SK-N-SH treated with all-trans-retinoic acid at 6 μM for 48 hours (cell line): Measurements from ENCODE around the gene SLC15A1.

ENCODE experiments used
- ATAC-seq: fragments of 200-7000 bp; cut with Tn5 transposase; 3 replicates; pipeline ENCODE4 v1.9.1; 2020; ENCODE audit warnings: mild to moderate bottlenecking, moderate library complexity
- ARNTL ChIP-seq: fragments of 450-650 bp; formaldehyde crosslinking; IDR thresholded peaks from 2 replicates; pipeline ENCODE4 v1.5.0; 2020; ENCODE audit warnings: low read depth, mild to moderate bottlenecking, moderate library complexity, borderline replicate concordance
- BACH2 ChIP-seq: fragments of 250-450 bp; sonication (Bioruptor Pico); IDR thresholded peaks from 2 replicates; pipeline ENCODE4 v1.9.0; 2021; ENCODE audit warnings: mild to moderate bottlenecking, borderline replicate concordance
- CSDC2 ChIP-seq: fragments of 250-450 bp; sonication (Bioruptor Pico); IDR thresholded peaks from 2 replicates; pipeline ENCODE4 v1.5.0; 2020; ENCODE audit warnings: mild to moderate bottlenecking, moderate library complexity
- ESRRG ChIP-seq: fragments of 250-450 bp; sonication (Bioruptor Pico); IDR thresholded peaks from 2 replicates; pipeline ENCODE4 v1.6.1; 2021; ENCODE audit warnings: mild to moderate bottlenecking
- GLIS3 ChIP-seq: fragments of 250-450 bp; sonication (Bioruptor Pico); IDR thresholded peaks from 2 replicates; pipeline ENCODE4 v1.5.0; 2020; ENCODE audit warnings: mild to moderate bottlenecking, moderate library complexity
- ISL1 ChIP-seq: fragments of 250-450 bp; sonication (Bioruptor Pico); IDR thresholded peaks from 2 replicates; pipeline ENCODE4 v2.1.2; 2022; ENCODE audit warnings: mild to moderate bottlenecking, moderate library complexity
- OSR1 ChIP-seq: fragments of 250-450 bp; sonication (Bioruptor Pico); IDR thresholded peaks from 2 replicates; pipeline ENCODE4 v1.8.0; 2022; ENCODE audit warnings: moderate library complexity, mild to moderate bottlenecking, inconsistent platforms
- PPARA ChIP-seq: fragments of 250-450 bp; sonication (Bioruptor Pico); IDR thresholded peaks from 2 replicates; pipeline ENCODE4 v1.5.0; 2020; ENCODE audit warnings: mild to moderate bottlenecking, borderline replicate concordance
- RARB ChIP-seq: fragments of 250-450 bp; sonication (Bioruptor Pico); IDR thresholded peaks from 2 replicates; pipeline ENCODE4 v1.8.0; 2021; ENCODE audit warnings: mild to moderate bottlenecking, moderate library complexity
- SNAI2 ChIP-seq: fragments of 250-450 bp; sonication (Bioruptor Pico); IDR thresholded peaks from 2 replicates; pipeline ENCODE4 v1.5.0; 2020; ENCODE audit warnings: mild to moderate bottlenecking, moderate library complexity
- TCF4 ChIP-seq: fragments of 250-450 bp; sonication (Bioruptor Pico); IDR thresholded peaks from 2 replicates; pipeline ENCODE4 v1.8.0; 2021; ENCODE audit warnings: mild to moderate bottlenecking, moderate library complexity, borderline replicate concordance
- TOX ChIP-seq: fragments of 250-450 bp; sonication (Bioruptor Pico); IDR thresholded peaks from 2 replicates; pipeline ENCODE4 v1.8.0; 2021; ENCODE audit warnings: mild to moderate bottlenecking, moderate library complexity, borderline replicate concordance
- ZC3H10 ChIP-seq: fragments of 250-450 bp; sonication (Bioruptor Pico); IDR thresholded peaks from 2 replicates; pipeline ENCODE4 v1.5.1; 2021; ENCODE audit warnings: mild to moderate bottlenecking, moderate library complexity
- ZFP3 ChIP-seq: fragments of 250-450 bp; sonication (Bioruptor Pico); IDR thresholded peaks from 2 replicates; pipeline ENCODE4 v1.5.0; 2020; ENCODE audit warnings: mild to moderate bottlenecking, moderate library complexity
- ZFP30 ChIP-seq: fragments of 450-650 bp; formaldehyde crosslinking; IDR thresholded peaks from 2 replicates; pipeline ENCODE4 v1.5.0; 2022; ENCODE audit warnings: mild to moderate bottlenecking, moderate library complexity
- ZNF565 ChIP-seq: fragments of 450-650 bp; formaldehyde crosslinking; conservative IDR thresholded peaks from 2 replicates; pipeline ENCODE4 v1.5.0; 2020; ENCODE audit warnings: low read depth, mild to moderate bottlenecking, moderate library complexity
- ZNF70 ChIP-seq: fragments of 450-650 bp; formaldehyde crosslinking; IDR thresholded peaks from 2 replicates; pipeline ENCODE4 v1.5.0; 2020; ENCODE audit warnings: mild to moderate bottlenecking, moderate library complexity
- ZNF8 ChIP-seq: fragments of 450-650 bp; formaldehyde crosslinking; IDR thresholded peaks from 2 replicates; pipeline ENCODE4 v1.5.0; 2020; ENCODE audit warnings: mild to moderate bottlenecking, moderate library complexity
- TF ChIP-seq, protein P1 (sequence below): fragments of 250-450 bp; sonication (Bioruptor Pico); IDR thresholded peaks from 2 replicates; pipeline ENCODE4 v1.5.1; 2021; ENCODE audit warnings: mild to moderate bottlenecking, moderate library complexity
- TF ChIP-seq, protein P2 (sequence below): fragments of 250-450 bp; sonication (Bioruptor Pico); IDR thresholded peaks from 2 replicates; pipeline ENCODE4 v1.8.0; 2020; ENCODE audit warnings: mild to moderate bottlenecking, moderate library complexity, borderline replicate concordance
- TF ChIP-seq, protein P3 (sequence below): fragments of 250-450 bp; sonication (Bioruptor Pico); IDR thresholded peaks from 2 replicates; pipeline ENCODE4 v1.5.0; 2020; ENCODE audit warnings: mild to moderate bottlenecking, moderate library complexity
- TF ChIP-seq, protein P4 (sequence below): fragments of 250-450 bp; sonication (Bioruptor Pico); IDR thresholded peaks from 2 replicates; pipeline ENCODE4 v1.5.1; 2020; ENCODE audit warnings: low read depth, mild to moderate bottlenecking, moderate library complexity

SLC15A1 gene

DNA sequence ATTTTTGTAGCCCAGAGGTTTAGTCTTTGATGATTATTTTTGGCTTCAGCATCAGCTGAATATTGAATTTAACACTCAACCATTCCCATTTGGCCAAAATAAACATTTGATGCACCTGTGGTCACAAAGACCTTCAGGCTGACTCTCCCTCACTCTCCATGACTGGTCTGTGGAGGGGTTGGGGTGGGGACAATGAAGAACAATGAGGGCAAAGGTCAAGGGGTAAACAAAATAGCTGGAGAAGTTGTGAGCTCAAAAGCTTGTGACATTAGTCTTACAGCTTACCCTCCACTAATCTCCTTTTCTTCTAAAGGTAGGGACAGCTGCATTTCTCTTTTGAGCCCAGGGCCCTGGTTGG lies 86.9 kb downstream of the SLC15A1 start:
- ATAC-seq: no peak
- no peak for TF ChIP-seq ARNTL
- TF ChIP-seq PPARA (CRISPR knock-in tag): no peak
- no peak for TF ChIP-seq RARB
- no peak for TF ChIP-seq ZNF8
- TF ChIP-seq, protein P1, sequence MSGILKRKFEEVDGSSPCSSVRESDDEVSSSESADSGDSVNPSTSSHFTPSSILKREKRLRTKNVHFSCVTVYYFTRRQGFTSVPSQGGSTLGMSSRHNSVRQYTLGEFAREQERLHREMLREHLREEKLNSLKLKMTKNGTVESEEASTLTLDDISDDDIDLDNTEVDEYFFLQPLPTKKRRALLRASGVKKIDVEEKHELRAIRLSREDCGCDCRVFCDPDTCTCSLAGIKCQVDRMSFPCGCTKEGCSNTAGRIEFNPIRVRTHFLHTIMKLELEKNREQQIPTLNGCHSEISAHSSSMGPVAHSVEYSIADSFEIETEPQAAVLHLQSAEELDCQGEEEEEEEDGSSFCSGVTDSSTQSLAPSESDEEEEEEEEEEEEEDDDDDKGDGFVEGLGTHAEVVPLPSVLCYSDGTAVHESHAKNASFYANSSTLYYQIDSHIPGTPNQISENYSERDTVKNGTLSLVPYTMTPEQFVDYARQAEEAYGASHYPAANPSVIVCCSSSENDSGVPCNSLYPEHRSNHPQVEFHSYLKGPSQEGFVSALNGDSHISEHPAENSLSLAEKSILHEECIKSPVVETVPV (CRISPR knock-in tag): no peak
- TF ChIP-seq ZNF565 (CRISPR knock-in tag): no peak
- TF ChIP-seq ESRRG (CRISPR knock-in tag): no peak
- TF ChIP-seq TOX (CRISPR knock-in tag): no peak
- TF ChIP-seq CSDC2: no peak
- TF ChIP-seq ZC3H10 (CRISPR knock-in tag): no peak
- no peak for TF ChIP-seq ZNF70
- TF ChIP-seq TCF4 (CRISPR knock-in tag): no peak
- TF ChIP-seq OSR1 (CRISPR knock-in tag): no peak
- no peak for TF ChIP-seq SNAI2 (CRISPR knock-in tag)
- TF ChIP-seq BACH2 (CRISPR knock-in tag): no peak
- no peak for TF ChIP-seq GLIS3 (CRISPR knock-in tag)
- TF ChIP-seq, protein P2, sequence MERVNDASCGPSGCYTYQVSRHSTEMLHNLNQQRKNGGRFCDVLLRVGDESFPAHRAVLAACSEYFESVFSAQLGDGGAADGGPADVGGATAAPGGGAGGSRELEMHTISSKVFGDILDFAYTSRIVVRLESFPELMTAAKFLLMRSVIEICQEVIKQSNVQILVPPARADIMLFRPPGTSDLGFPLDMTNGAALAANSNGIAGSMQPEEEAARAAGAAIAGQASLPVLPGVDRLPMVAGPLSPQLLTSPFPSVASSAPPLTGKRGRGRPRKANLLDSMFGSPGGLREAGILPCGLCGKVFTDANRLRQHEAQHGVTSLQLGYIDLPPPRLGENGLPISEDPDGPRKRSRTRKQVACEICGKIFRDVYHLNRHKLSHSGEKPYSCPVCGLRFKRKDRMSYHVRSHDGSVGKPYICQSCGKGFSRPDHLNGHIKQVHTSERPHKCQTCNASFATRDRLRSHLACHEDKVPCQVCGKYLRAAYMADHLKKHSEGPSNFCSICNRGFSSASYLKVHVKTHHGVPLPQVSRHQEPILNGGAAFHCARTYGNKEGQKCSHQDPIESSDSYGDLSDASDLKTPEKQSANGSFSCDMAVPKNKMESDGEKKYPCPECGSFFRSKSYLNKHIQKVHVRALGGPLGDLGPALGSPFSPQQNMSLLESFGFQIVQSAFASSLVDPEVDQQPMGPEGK (CRISPR knock-in tag): no peak
- TF ChIP-seq ZFP3: no peak

DNA sequence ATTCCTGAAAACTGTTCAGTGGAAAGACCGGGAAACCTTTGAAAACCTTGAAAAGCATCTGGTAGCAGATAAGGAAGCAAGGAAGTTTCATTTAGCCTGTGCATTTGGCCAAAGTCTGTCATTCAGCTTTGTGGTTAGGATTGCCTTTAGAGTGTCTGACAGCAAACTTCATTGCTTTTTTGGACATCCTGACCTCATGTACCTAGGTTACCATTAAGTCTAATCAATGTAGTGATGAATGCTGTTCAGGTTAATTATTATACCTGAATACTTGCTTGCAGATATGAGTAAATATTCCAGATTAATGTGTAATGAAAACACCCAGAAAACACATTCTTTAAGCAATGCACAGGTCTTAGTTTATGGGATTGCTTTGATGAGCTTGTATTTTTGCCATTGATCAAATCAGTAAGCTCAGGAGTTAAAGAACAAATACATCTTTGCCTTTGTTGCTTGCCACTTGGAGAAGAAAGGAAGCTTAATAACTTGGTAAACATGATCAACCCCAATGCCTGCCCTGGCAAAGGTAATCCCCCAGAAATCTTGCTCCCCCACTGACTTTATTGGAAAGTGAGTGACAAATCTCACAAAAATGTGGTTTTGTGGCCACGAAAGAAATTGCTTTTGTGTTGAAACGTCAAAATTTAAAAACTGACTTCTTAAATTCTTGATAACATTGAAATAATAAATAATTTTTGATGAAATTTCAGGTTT lies 87.4 kb downstream of the SLC15A1 start:
- TF ChIP-seq ZFP30 (no peak), GLIS3 (CRISPR knock-in tag) (no peak), ZFP3 (no peak), ZNF8 (no peak), TOX (CRISPR knock-in tag) (no peak), RARB (no peak), ESRRG (CRISPR knock-in tag) (no peak), ZNF565 (CRISPR knock-in tag) (no peak), OSR1 (CRISPR knock-in tag) (no peak), CSDC2 (no peak), ZNF70 (no peak), TCF4 (CRISPR knock-in tag) (no peak), SNAI2 (CRISPR knock-in tag) (no peak), ISL1 (CRISPR knock-in tag) (no peak), BACH2 (CRISPR knock-in tag) (no peak)
- TF ChIP-seq, protein P3, sequence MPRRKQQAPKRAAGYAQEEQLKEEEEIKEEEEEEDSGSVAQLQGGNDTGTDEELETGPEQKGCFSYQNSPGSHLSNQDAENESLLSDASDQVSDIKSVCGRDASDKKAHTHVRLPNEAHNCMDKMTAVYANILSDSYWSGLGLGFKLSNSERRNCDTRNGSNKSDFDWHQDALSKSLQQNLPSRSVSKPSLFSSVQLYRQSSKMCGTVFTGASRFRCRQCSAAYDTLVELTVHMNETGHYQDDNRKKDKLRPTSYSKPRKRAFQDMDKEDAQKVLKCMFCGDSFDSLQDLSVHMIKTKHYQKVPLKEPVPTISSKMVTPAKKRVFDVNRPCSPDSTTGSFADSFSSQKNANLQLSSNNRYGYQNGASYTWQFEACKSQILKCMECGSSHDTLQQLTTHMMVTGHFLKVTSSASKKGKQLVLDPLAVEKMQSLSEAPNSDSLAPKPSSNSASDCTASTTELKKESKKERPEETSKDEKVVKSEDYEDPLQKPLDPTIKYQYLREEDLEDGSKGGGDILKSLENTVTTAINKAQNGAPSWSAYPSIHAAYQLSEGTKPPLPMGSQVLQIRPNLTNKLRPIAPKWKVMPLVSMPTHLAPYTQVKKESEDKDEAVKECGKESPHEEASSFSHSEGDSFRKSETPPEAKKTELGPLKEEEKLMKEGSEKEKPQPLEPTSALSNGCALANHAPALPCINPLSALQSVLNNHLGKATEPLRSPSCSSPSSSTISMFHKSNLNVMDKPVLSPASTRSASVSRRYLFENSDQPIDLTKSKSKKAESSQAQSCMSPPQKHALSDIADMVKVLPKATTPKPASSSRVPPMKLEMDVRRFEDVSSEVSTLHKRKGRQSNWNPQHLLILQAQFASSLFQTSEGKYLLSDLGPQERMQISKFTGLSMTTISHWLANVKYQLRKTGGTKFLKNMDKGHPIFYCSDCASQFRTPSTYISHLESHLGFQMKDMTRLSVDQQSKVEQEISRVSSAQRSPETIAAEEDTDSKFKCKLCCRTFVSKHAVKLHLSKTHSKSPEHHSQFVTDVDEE (CRISPR knock-in tag): no peak
- TF ChIP-seq, protein P2 (CRISPR knock-in tag): no peak
- TF ChIP-seq, protein P1 (CRISPR knock-in tag): no peak
- TF ChIP-seq, protein P4, sequence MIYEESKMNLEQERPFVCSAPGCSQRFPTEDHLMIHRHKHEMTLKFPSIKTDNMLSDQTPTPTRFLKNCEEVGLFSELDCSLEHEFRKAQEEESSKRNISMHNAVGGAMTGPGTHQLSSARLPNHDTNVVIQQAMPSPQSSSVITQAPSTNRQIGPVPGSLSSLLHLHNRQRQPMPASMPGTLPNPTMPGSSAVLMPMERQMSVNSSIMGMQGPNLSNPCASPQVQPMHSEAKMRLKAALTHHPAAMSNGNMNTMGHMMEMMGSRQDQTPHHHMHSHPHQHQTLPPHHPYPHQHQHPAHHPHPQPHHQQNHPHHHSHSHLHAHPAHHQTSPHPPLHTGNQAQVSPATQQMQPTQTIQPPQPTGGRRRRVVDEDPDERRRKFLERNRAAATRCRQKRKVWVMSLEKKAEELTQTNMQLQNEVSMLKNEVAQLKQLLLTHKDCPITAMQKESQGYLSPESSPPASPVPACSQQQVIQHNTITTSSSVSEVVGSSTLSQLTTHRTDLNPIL: no peak
- no peak for ATAC-seq
